CD14-positive monocyte (primary cell): ENCODE measurements around the gene TMEM132A. TPM values are rescaled to one million over a fixed set of nuclear protein-coding genes. Genes with fewer than 3 reads are reported as not detected.

Source experiments
- DNase-seq, 3 donors: peaks; one replicate each; pipeline ENCODE4 v3.0.0-alpha.2; 2011 to 2022
- H2AFZ ChIP-seq: 2 replicates; pipeline ENCODE4 v1.6.0; 2012; ENCODE audit warnings: mild to moderate bottlenecking, low read depth, low read length, inconsistent platforms; ENCODE audit not compliant: insufficient read depth, poor library complexity, severe bottlenecking
- H3K27ac ChIP-seq, 2 donors: 1 replicate in 1 of 2; 2 replicates in 1 of 2; pipeline ENCODE4 v1.5.1; 2012 to 2013; ENCODE audit warnings: low read length in 2 of 2, control low read depth in 1 of 2, inconsistent platforms in 1 of 2, low read depth in 1 of 2, mild to moderate bottlenecking in 1 of 2
- H3K27me3 ChIP-seq, 2 donors: one replicate each; pipeline versions ENCODE4 v1.6.0 to v1.6.1; 2011 to 2013; ENCODE audit warnings: low read length in 2 of 2; ENCODE audit not compliant: control insufficient read depth in 2 of 2, insufficient read depth in 2 of 2
- H3K36me3 ChIP-seq, 2 donors: replicated peaks in 1 of 2; 1 replicate in 1 of 2; 2 replicates in 1 of 2; pipeline versions ENCODE4 v1.5.1 to v1.6.1; 2012 to 2013; ENCODE audit warnings: low read length in 2 of 2, control low read depth in 1 of 2, inconsistent platforms in 1 of 2, mild to moderate bottlenecking in 1 of 2; ENCODE audit not compliant: insufficient read depth in 2 of 2, control insufficient read depth in 1 of 2
- H3K4me1 ChIP-seq, 2 donors: 1 replicate in 1 of 2; 2 replicates in 1 of 2; pipeline versions ENCODE4 v1.5.1 to v1.6.1; 2012 to 2013; ENCODE audit warnings: low read length in 2 of 2, control low read depth in 1 of 2, inconsistent platforms in 1 of 2, mild to moderate bottlenecking in 1 of 2, moderate library complexity in 1 of 2; ENCODE audit not compliant: insufficient read depth in 2 of 2, control insufficient read depth in 1 of 2
- H3K4me2 ChIP-seq: replicated peaks from 2 replicates; pipeline ENCODE3; 2012; ENCODE audit warnings: low read length, moderate library complexity, mild to moderate bottlenecking; ENCODE audit not compliant: poor library complexity, severe bottlenecking; ENCODE audit errors: extremely low read depth
- H3K4me3 ChIP-seq, 3 experiments: fragments of 200-600 bp in 1 of 3; sonication (generic) in 1 of 3; replicated peaks in 1 of 3; 1 replicate in 2 of 3; 2 replicates in 1 of 3; pipeline ENCODE4 v1.5.1; 2011 to 2013; ENCODE audit warnings: low read length in 3 of 3, mild to moderate bottlenecking in 3 of 3, control low read depth in 2 of 3, low read depth in 2 of 3, inconsistent platforms in 1 of 3, moderate library complexity in 1 of 3
- H3K79me2 ChIP-seq: 2 replicates; pipeline ENCODE4 v1.6.0; 2012; ENCODE audit warnings: mild to moderate bottlenecking, control low read depth, inconsistent platforms, low read length, moderate library complexity; ENCODE audit not compliant: insufficient read depth
- H3K9ac ChIP-seq: 2 replicates; pipeline ENCODE4 v1.6.0; 2017; ENCODE audit warnings: low read length, mild to moderate bottlenecking; ENCODE audit not compliant: insufficient read depth, poor library complexity, severe bottlenecking
- H3K9me3 ChIP-seq, 2 donors: replicated peaks in 1 of 2; 1 replicate in 1 of 2; 2 replicates in 1 of 2; pipeline versions ENCODE4 v1.5.1 to v1.6.1; 2012 to 2013; ENCODE audit warnings: low read length in 2 of 2, control low read depth in 1 of 2; ENCODE audit not compliant: control insufficient read depth in 1 of 2, insufficient read depth in 1 of 2
- H4K20me1 ChIP-seq: 2 replicates; pipeline ENCODE4 v1.6.0; 2012; ENCODE audit warnings: mild to moderate bottlenecking, low read length, control low read depth, moderate library complexity; ENCODE audit not compliant: insufficient read depth
- H3K27ac Mint-ChIP-seq, 7 donors: one replicate each; pipeline ENCODE4 v1.8.0; 2020; ENCODE audit warnings: mild to moderate bottlenecking in 7 of 7, mixed read lengths in 7 of 7, moderate library complexity in 6 of 7, inconsistent platforms in 2 of 7
- H3K27me3 Mint-ChIP-seq, 3 donors: one replicate each; pipeline ENCODE4 v1.8.0; 2021 to 2022; ENCODE audit warnings: low read depth in 3 of 3, mild to moderate bottlenecking in 3 of 3, mixed read lengths in 3 of 3, moderate library complexity in 3 of 3, inconsistent platforms in 1 of 3
- H3K36me3 Mint-ChIP-seq, 2 donors: one replicate each; pipeline ENCODE4 v1.8.0; 2020; ENCODE audit warnings: mixed read lengths in 2 of 2, inconsistent platforms in 1 of 2, mild to moderate bottlenecking in 1 of 2
- H3K4me1 Mint-ChIP-seq: one replicate; pipeline ENCODE4 v1.8.0; 2020; ENCODE audit warnings: mild to moderate bottlenecking, mixed read lengths
- H3K4me3 Mint-ChIP-seq, 2 donors: one replicate each; pipeline ENCODE4 v1.8.0; 2020; ENCODE audit warnings: mild to moderate bottlenecking in 2 of 2, mixed read lengths in 2 of 2, moderate library complexity in 1 of 2
- H3K9me3 Mint-ChIP-seq, 7 donors: one replicate each; pipeline ENCODE4 v1.8.0; 2020 to 2022; ENCODE audit warnings: mixed read lengths in 7 of 7, mild to moderate bottlenecking in 6 of 7, moderate library complexity in 6 of 7, inconsistent platforms in 2 of 7
- WGBS: methylation state at CpG from one replicate; pipeline ENCODE4 v1.1.5; 2013; ENCODE audit warnings: missing lambda C conversion rate; ENCODE audit not compliant: insufficient coverage; 5-methylcytosine and 5-hydroxymethylcytosine counted together
- intact Hi-C, 2 donors: fragments of 100-400 bp; cut with micrococcal nuclease; formaldehyde crosslinking; loops; one replicate each; pipeline versions ENCODE4 v1.15.0 to v1.15.1; 2023
- polyA plus RNA-seq, 3 donors: library from polyadenylated mRNA; depleted of rRNA in 1 of 3; unstranded in 2 of 3; stranded (reverse) in 1 of 3; fragments of 300-500 nt in 2 of 3; fragments of >200 nt in 1 of 3; fragmentation: Illumina TruSeq in 2 of 3; gene quantifications; 1 replicate in 2 of 3; 2 replicates in 1 of 3; pipeline ENCODE4 v1.2.3, GENCODE V29; 2012 to 2021
- small RNA-seq: library from RNA; depleted of rRNA; stranded (forward); fragments of <200 nt; gene quantifications from one replicate; pipeline ENCODE3, GENCODE V24; 2012; ENCODE audit warnings: low read depth; ENCODE audit not compliant: insufficient read length
- TF ChIP-seq, protein P1 (sequence below): fragments of 200-600 bp; IDR thresholded peaks from one replicate; pipeline ENCODE4 v1.8.0; 2022; ENCODE audit warnings: antibody characterized with exemption, mild to moderate bottlenecking

TMEM132A gene
- polyA plus RNA-seq, 3 donors = 0.01 to 0.31 (median 0.21) TPM

DNA sequence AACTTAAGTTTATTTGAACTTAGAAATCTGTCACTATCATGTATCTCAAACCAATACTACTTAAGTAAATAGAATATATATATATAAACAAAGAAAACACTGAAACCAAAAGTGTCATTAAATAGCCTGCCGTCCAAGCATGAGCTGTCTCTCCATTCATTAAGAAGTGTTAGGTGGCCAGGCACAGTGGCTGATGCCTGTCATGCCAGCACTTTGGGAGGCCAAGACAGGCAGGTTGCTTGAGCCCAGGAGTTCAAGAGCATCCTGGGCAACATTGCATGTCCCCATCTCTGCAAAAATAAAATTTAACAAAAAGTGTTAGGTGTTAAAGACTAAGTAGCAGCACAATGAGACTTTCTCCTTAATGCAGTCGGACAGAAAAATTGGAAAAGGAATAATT lies 61.2 kb downstream of the TMEM132A start:
- H3K4me1 Mint-ChIP-seq = peaks cover 21% of the 10 kb centered on the region
- H3K4me2 ChIP-seq = no peak overlapping the region
- H3K27ac Mint-ChIP-seq = peak overlapping the region in 2 of 7 donors; percentile 11 to 72
- H3K9me3 Mint-ChIP-seq = peaks cover 0 to 1% (median 0%) of the 10 kb centered on the region in 7 donors
- no peaks in the 10 kb centered on the region for H3K9me3 ChIP-seq
- no peak overlapping the region for H3K9ac ChIP-seq
- no peaks in the 10 kb centered on the region for H3K79me2 ChIP-seq
- no peaks in the 10 kb centered on the region for H3K36me3 ChIP-seq
- H3K36me3 Mint-ChIP-seq = peaks cover 0 to 3% of the 10 kb centered on the region in 2 donors
- H3K4me1 ChIP-seq = peaks cover 7 to 13% of the 10 kb centered on the region in 2 donors
- H3K4me3 ChIP-seq = no peak overlapping the region
- no peaks in the 10 kb centered on the region for H4K20me1 ChIP-seq
- peaks cover 10 to 24% (median 10%) of the 10 kb centered on the region in 3 donors for H3K27me3 Mint-ChIP-seq
- TF ChIP-seq, protein P1, sequence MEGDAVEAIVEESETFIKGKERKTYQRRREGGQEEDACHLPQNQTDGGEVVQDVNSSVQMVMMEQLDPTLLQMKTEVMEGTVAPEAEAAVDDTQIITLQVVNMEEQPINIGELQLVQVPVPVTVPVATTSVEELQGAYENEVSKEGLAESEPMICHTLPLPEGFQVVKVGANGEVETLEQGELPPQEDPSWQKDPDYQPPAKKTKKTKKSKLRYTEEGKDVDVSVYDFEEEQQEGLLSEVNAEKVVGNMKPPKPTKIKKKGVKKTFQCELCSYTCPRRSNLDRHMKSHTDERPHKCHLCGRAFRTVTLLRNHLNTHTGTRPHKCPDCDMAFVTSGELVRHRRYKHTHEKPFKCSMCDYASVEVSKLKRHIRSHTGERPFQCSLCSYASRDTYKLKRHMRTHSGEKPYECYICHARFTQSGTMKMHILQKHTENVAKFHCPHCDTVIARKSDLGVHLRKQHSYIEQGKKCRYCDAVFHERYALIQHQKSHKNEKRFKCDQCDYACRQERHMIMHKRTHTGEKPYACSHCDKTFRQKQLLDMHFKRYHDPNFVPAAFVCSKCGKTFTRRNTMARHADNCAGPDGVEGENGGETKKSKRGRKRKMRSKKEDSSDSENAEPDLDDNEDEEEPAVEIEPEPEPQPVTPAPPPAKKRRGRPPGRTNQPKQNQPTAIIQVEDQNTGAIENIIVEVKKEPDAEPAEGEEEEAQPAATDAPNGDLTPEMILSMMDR = no peak
- H3K4me3 Mint-ChIP-seq = no peak overlapping the region
- intact Hi-C loops = no loop called here
- no peak overlapping the region for H3K27ac ChIP-seq
- no peaks in the 10 kb centered on the region for H3K27me3 ChIP-seq
- DNase-seq = no peak
- H2AFZ ChIP-seq = no peak overlapping the region
- WGBS = 100% methylated on average over 1 of the region's 2 CpGs

DNA sequence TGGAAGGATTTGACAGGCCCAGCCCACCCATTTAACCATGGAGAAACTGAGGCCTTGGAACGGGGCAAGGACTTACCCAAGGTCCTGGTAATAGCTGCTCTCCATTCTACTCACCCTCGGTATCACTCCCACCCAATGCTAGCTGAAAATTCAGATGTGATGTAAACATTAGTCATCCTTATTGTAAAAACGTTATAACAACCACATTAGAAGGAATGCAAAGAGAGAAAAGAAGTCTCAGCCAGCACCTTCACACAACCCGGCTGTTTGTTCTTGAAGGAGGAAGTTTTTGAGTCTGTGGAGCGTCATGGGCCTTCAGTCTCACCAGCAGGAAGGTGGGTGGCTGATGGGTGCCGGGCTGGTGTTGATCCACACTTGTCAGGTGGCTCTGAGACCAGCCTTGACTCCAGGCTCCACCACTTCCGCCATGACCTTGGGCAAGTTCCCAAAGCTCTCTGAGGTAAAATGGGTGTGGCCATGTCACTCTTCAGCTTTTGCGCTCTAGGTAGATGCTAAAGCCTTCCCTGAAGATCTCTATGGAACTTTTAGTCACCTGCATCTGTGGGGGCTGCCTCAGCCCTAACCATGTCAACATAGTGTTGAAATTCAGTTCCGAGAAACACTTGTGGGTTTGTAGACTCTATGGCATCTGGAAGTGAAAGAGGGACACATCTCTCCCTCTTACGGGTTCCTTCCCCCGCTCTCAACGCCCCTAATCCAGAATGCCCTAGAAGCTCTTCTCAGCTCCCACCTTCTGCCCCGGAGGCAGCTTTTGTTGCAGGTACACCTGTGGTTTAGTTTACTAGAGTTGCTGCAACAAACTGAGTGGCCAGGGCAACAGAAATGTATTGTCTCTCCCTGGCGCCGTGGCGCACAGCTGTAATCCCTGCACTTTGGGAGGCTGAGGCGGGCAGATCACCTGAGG lies 62.0 kb downstream of the TMEM132A start:
- Mint-ChIP-seq H3K27me3 (peaks cover 10 to 26% (median 11%) of the 10 kb centered on the region in 3 donors), H3K9me3 (peaks cover 0 to 1% (median 0%) of the 10 kb centered on the region in 7 donors), H3K27ac (peak overlapping the region in 3 of 7 donors; percentile 0 to 72 (median 68)), H3K4me3 (no peak overlapping the region), H3K4me1 (peaks cover 21% of the 10 kb centered on the region), H3K36me3 (peaks cover 0 to 3% of the 10 kb centered on the region in 2 donors)
- H3K4me3 ChIP-seq = no peak overlapping the region
- TF ChIP-seq, protein P1 = no peak
- no peaks in the 10 kb centered on the region for H3K36me3 ChIP-seq
- H3K9ac ChIP-seq = no peak overlapping the region
- no peak overlapping the region for H3K27ac ChIP-seq
- H3K79me2 ChIP-seq = no peaks in the 10 kb centered on the region
- H3K4me2 ChIP-seq = no peak overlapping the region
- no peaks in the 10 kb centered on the region for H4K20me1 ChIP-seq
- WGBS = 73% methylated on average over 9 of the region's 17 CpGs
- peak overlapping the region; percentile 20 for H2AFZ ChIP-seq
- intact Hi-C loops = no loop called here
- DNase-seq = peak in 2 of 3 donors; percentile 17 to 33
- H3K4me1 ChIP-seq = peaks cover 7 to 13% of the 10 kb centered on the region in 2 donors
- H3K27me3 ChIP-seq = no peaks in the 10 kb centered on the region
- H3K9me3 ChIP-seq = no peaks in the 10 kb centered on the region

Small RNA genes lying within 50 kb of the gene (small RNA-seq; reads per million reads assigned to genes)
- not detected for gene RNU6-933P

Other genes starting within 250 kb of the TMEM132A start
- gene MS4A8, start 224.8 kb upstream of the TMEM132A start, polyA plus RNA-seq = not detected
- gene MS4A18, start 199.7 kb upstream of the TMEM132A start, polyA plus RNA-seq = not detected
- gene MS4A15, start 167.6 kb upstream of the TMEM132A start, polyA plus RNA-seq = not detected
- gene MS4A10, start 139.1 kb upstream of the TMEM132A start, polyA plus RNA-seq = not detected
- gene CCDC86, start 82.3 kb upstream of the TMEM132A start, polyA plus RNA-seq = 10 to 100 TPM in 1 of 3 donors, 1 to 10 TPM in 2; 7.2 to 10.2 (median 8.3) TPM
- gene PTGDR2, start 68.5 kb upstream of the TMEM132A start, polyA plus RNA-seq = under 1 TPM; 0.32 to 0.65 (median 0.46) TPM
- under 1 TPM in 2 of 3 donors, not detected in 1; 0.09 to 0.40 TPM for gene ZP1, start 56.9 kb upstream of the TMEM132A start, polyA plus RNA-seq
- gene PRPF19, start 17.9 kb upstream of the TMEM132A start, polyA plus RNA-seq = 10 to 100 TPM in 2 of 3 donors, 1 to 10 TPM in 1; 7.8 to 33.2 (median 12.2) TPM
- gene TMEM109, start 10.3 kb upstream of the TMEM132A start, polyA plus RNA-seq = 100 to 1,000 TPM in 2 of 3 donors, 10 to 100 TPM in 1; 22.7 to 112 (median 110) TPM
- 100 to 1,000 TPM in 1 of 3 donors, 10 to 100 TPM in 2; 27.1 to 121 (median 35.0) TPM for gene SLC15A3, start 27.7 kb downstream of the TMEM132A start, polyA plus RNA-seq
- gene CD6, start 47.2 kb downstream of the TMEM132A start, polyA plus RNA-seq = under 1 TPM; 0.09 to 0.39 (median 0.39) TPM
- under 1 TPM in 2 of 3 donors, not detected in 1; 0.34 to 0.61 TPM for gene CD5, start 178.0 kb downstream of the TMEM132A start, polyA plus RNA-seq
- gene VPS37C, start 237.0 kb downstream of the TMEM132A start, polyA plus RNA-seq = 10 to 100 TPM in 1 of 3 donors, 1 to 10 TPM in 2; 1.9 to 25.1 (median 3.8) TPM